ENCODE measurements around the gene CISH.

DNA sequence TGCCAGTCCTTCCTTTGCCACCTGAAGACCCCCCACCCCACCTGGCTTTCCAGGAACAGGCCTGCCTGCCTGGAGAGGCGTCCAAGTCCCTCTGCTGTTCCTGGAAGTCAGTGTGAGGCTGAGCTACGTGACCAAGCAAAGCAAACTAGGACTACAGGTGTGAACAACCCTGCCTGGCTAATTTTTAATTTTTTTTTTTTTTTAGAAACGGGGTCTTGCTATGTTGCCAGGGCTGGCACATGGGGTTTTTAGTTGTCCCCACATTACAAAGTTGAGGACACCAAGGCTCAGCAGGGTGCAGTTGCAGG, 24.9 kb downstream of the CISH start:
- no peak for TF ChIP-seq CTCF (conservative IDR thresholded peaks at IDR 0.05; ENCODE audit: low read depth, low read length)
- no peak for TF ChIP-seq EZH2phosphoT487 (IDR thresholded peaks at IDR 0.05; ENCODE audit: borderline replicate concordance, low read length)
- no peak for TF ChIP-seq EZH2 (IDR thresholded peaks at IDR 0.05; ENCODE audit: low read length, unreplicated experiment)

Measured in PC-3 (cell line).